Fibroblast of peridontal ligament (primary cell): ENCODE results near the gene PPP6R2.

Experiments
- DNase-seq: peaks from one replicate; pipeline ENCODE4 v3.0.0-alpha.2; 2010; ENCODE audit errors: extremely low read depth

PPP6R2 gene, protein sequence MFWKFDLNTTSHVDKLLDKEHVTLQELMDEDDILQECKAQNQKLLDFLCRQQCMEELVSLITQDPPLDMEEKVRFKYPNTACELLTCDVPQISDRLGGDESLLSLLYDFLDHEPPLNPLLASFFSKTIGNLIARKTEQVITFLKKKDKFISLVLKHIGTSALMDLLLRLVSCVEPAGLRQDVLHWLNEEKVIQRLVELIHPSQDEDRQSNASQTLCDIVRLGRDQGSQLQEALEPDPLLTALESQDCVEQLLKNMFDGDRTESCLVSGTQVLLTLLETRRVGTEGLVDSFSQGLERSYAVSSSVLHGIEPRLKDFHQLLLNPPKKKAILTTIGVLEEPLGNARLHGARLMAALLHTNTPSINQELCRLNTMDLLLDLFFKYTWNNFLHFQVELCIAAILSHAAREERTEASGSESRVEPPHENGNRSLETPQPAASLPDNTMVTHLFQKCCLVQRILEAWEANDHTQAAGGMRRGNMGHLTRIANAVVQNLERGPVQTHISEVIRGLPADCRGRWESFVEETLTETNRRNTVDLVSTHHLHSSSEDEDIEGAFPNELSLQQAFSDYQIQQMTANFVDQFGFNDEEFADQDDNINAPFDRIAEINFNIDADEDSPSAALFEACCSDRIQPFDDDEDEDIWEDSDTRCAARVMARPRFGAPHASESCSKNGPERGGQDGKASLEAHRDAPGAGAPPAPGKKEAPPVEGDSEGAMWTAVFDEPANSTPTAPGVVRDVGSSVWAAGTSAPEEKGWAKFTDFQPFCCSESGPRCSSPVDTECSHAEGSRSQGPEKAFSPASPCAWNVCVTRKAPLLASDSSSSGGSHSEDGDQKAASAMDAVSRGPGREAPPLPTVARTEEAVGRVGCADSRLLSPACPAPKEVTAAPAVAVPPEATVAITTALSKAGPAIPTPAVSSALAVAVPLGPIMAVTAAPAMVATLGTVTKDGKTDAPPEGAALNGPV

GRCh38 chr22:50342651-50343540 is at the start of gene PPP6R2:
PPP6R2 (plus strand) TSS chr22:50343327; CDS start chr22:50393909, 50,582 bp downstream.
- DNase-seq = peak; percentile 40

DNA sequence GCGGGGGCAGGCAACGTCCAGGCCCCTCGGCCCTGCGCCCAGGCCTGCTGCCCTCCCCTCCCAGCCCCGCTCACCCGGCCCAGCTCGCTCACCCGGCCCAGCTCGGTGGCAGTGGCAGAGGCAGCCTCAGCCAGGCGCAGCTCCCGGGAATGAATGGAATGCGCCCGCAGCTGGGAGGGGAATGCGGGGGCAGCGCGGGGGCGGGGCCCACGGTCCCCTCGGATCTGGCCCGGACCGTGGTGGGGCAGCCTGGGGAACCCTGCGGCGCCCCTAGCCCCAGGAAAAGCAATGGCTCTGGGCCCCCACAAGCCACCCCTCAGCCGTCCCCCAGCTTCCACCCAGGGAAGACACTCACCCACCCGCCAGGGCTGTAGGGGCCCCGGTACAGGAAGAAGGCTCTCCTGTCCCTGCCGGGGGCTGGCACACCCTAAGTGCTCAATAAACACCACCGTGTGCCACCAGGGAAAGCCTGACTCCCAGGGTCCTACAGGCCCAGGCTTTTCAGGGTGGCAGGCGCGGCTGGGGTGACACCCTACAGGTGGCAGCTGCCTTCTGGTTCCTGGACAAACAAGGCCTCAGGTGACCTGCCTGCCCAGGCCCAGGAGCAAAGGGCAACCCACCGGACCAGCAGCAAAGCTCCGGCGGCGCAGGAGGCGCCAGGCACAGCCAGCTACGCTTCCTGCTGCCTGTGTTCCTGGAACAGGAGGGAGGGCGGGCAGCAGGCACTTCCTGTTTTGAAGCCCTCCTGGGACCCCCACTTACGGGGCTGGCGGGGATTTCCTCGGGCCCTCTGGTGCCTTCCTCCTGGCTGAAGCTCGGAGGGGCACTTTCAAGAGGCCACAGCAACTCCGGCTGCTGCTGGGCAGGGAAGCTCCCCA is 49.4 kb upstream of the PPP6R2 start:
- peak; percentile 55 for DNase-seq

DNA sequence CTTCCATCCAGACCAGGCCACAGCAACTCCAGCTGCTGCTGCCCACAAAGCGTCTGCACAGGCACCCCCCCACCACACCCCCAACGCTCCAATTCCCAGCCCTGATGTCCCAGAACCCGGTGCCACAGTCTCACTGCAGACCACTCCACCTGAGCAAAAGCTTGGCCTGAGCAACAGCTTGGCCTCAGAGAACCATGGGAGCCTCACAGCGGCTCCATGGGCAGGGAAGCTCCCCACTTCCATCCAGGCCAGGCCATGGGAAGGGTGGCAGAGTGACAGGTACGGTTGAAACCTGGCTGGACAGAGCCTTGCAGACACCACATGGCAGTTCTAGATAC is 48.8 kb upstream of the PPP6R2 start:
- no peak for DNase-seq

- no peak for DNase-seq
Observed at GRCh38 chr22:50296658-50297490, 46.3 kb upstream of the PPP6R2 start.

DNA sequence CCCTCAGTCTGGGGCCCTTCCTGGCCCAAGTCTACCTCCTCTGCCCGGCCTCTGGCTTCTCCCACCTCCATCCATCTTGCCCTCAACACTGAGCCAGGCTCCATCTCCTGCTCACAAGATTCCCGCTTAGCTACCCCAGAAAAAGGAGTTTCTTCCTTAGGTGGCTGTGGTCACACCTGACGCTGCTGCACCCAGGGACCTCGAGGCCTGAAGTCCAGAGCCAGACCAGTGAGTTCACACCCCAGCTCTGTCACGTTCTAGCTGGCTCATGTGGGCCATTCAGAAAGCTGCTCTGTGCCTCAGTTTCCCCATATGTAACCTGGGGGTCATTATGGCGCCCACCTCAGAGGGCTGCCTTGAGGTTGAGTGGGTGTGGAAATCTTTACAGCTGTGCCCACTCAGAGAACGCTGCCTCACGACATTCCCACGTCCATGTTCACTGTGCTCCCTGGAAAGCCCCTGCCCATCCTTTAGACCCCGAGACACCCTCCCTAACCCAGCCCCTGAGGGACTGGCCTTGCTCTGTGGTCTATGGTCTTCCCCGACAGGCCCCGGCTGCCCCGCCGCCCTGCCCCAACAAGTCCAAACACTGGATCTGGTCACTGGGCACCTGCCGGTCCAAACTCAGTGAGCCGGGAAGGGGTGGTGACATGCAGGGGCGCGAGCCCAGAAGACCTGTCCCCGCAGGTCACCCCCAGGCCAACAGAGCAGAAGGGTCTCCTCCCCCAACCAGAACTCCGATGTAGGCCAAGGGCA is 45.4 kb upstream of the PPP6R2 start:
- no peak for DNase-seq

DNA sequence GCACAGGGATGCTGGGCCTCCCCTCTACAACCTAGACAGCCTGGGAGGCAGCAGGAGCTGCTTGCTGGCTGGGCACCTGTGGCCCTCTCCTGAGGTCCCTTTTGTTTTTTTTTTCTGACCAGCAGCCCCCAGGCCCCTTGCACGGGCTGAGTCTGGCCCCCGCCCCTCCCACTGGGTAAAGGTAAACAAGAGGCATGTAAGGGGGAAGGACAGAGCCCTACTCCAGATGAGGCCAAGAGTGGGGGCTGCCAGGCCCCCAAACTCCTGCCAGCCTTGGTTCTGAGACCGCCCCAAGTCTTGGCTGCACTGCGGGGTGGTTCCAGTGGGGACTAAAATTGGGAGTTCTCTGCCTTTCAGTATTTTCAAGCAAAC is 44.9 kb upstream of the PPP6R2 start:
- no peak for DNase-seq

DNA sequence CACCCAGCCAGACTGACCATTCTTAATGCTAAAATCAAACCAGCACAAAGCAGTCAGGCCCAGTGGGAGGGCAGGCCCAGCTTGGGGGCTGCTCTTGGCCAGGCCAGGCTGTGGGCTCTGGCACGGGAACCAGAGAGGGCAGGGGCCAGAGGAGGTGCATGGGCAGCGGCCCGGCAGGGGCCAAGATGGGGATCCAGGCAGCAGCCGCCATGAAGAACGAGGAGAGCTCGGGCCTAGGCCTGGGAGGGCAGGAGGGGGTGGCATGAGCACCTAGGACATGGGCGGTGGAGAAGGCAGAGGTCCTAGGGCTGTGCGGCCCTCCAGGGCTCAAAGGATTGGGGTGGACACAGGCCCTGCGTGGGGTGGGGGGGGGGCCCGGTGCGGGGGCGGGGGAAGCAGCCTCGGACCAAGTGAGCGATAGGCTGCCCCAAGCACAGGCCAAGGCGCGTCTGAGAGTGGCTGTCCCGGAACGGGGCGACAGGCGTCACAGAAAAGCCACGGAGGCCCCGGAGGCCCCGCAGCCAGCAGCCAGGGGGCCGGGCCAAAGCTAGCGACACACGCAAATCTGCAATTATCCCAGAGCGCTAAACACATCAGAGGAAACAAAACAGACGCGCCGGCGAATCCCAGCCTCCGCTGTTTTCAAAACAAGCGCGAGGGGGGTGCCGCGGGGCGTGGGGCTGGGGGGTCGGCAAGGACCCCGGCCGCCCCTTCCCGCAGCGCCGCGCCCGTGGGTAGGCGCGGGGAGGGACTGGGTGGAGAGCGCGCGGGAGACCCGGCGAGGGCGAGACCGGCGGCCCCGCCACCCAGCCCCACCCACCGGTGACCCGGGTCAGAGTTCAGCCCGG is 44.0 kb upstream of the PPP6R2 start:
- DNase-seq = no peak

GRCh38 chr22:50299785-50300619 is 43.1 kb upstream of the PPP6R2 start:
- no peak for DNase-seq

GRCh38 chr22:50300620-50301257 is 42.4 kb upstream of the PPP6R2 start:
- no peak for DNase-seq

DNA sequence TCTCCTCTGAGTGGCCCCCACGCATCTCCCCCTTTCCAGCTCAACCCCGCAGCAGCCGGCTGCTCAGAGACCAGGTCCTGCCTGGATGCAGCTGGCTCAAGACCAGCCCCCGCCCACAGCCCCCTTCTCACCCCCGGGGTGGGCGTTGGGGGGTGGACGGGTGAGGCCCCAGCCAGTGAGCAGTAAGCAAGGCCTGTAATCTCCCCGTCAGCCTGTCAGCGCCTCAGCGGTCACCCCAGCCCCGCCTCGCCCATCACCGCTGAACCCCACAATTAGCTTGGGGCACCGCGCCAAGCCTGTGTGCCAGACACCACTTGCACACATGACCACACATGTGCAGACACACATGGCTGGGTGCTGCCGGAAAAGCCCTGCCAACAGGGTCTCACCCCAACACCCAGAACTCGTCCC is 41.5 kb upstream of the PPP6R2 start:
- DNase-seq = no peak

GRCh38 chr22:50302041-50302541 is 41.0 kb upstream of the PPP6R2 start:
- DNase-seq = no peak

GRCh38 chr22:50302564-50302963 is 40.6 kb upstream of the PPP6R2 start:
- no peak for DNase-seq

- no peak for DNase-seq
Observed at GRCh38 chr22:50303515-50303847, 39.6 kb upstream of the PPP6R2 start.

DNA sequence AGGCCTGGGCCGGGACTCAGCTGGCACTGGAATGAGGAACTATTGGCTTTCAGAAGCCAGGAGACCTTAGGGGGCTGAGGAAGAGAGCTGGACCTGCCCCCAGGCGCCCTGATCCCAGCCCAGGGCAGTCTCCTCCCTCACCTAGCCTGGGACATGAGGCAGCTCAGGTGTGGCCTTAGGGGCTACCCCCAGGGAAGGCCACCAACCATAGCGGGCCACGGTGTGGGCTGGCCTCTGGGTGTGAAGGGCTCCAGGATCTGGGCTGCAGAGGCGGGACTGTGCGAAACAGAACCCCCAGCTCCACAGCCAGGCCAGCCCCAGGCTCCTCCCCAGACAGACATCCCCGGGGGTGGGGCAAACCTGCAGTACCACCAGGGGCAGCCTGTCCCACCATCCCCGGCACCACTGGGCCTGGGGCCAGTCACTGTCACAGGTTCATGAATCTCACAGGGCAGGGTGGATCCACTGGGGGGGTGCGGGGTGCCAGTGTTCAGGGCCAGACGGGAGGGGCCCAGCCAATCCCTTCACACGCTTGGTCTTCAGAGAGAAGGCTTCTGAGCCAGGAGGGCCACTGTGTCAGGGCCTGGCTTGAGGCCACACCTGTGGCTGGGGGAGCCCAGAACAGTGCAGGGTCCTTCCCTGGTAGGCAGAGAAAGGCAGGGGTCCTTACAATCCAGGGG is 39.1 kb upstream of the PPP6R2 start:
- DNase-seq = no peak

DNA sequence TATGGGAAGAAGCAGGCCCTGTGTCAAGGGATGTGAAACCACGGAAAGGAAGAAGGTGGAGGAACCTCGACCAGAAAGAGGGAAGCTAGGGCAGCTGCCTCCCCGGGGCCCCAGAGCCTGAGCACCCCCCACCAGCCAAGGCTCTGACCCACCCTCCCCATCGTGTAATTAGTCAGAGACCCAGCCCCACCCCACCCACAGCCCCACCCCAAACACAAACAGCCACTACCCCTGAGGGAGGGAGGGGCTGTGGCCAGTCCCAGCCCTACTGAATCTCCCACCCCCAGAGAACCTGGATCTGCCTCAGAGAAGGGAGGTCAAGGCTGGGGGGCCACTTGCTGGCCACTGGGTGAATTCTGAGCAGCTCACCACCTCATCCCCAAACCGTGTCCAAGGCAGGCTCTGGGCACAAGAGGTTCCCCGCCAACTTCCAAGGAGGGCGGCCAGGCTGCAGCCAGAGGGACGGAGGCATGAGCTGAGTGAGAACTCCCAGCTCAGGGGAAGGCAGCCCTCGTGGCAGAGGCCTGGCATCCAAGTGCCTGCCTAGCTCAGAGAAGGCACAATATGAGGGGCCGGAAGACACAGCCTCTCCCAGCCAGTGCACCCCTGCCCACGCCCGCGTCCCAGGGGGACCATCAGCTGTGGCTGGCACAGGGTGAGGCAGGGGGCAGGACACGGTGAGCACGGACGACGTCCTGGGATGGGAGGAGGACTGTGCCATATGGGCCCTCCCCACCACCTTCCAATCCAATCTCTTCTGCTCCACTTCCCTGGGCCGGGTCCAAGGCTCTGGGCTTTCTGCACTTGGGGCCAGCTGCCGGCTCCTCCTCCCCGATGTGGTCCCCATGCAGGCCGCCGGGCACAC is 38.4 kb upstream of the PPP6R2 start:
- no peak for DNase-seq
